SU-DHL-6 (cell line): ENCODE data around the gene TBC1D5.

Source experiments
- EZH2phosphoT487 ChIP-seq: fragments of 200-600 bp; sonication (generic), shearing (Covaris generic); conservative IDR thresholded peaks from 2 replicates; pipeline ENCODE4 v1.6.1; 2018; ENCODE audit warnings: mild to moderate bottlenecking, antibody characterized with exemption, low read length, moderate library complexity, mixed read lengths
- TF ChIP-seq, protein P1 (sequence below): fragments of 200-600 bp; sonication (generic); IDR thresholded peaks from one replicate; pipeline ENCODE4 v1.5.1; 2017; ENCODE audit warnings: antibody characterized with exemption, mild to moderate bottlenecking, low read length, moderate library complexity; ENCODE audit not compliant: insufficient read depth, poor library complexity, severe bottlenecking

DNA sequence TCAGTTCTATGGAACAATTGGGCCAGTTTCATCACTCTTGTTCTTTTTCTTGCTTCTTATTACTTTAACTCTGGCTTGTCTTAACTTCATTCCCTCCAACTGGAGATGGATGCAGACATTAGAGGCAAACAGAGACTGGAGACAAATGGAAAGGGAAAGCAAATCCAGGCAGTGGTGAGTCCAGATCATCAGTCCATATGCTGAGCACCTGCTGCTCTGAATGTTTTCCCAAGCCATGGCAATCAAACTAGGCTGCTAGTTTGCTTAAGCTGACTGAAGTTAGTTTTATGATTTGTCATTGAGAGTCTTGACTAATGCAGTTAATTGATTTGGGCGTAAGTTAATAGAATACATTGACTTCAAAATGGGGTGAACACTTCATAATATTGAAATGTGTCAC is 41.0 kb upstream of the TBC1D5 start:
- no peak for TF ChIP-seq EZH2phosphoT487
- TF ChIP-seq, protein P1, sequence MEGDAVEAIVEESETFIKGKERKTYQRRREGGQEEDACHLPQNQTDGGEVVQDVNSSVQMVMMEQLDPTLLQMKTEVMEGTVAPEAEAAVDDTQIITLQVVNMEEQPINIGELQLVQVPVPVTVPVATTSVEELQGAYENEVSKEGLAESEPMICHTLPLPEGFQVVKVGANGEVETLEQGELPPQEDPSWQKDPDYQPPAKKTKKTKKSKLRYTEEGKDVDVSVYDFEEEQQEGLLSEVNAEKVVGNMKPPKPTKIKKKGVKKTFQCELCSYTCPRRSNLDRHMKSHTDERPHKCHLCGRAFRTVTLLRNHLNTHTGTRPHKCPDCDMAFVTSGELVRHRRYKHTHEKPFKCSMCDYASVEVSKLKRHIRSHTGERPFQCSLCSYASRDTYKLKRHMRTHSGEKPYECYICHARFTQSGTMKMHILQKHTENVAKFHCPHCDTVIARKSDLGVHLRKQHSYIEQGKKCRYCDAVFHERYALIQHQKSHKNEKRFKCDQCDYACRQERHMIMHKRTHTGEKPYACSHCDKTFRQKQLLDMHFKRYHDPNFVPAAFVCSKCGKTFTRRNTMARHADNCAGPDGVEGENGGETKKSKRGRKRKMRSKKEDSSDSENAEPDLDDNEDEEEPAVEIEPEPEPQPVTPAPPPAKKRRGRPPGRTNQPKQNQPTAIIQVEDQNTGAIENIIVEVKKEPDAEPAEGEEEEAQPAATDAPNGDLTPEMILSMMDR, result no peak
